Ecto neural progenitor cell (in vitro differentiated cells): ENCODE measurements around the gene GZF1.

Source experiments
- DNase-seq: peaks from one replicate; pipeline ENCODE4 v3.0.0-alpha.2; 2018; ENCODE audit warnings: low spot score

Gene GZF1

GRCh38 chr20:23369072-23369823 is 7.3 kb downstream of the GZF1 start:
- no peak for DNase-seq

GRCh38 chr20:23370274-23370673 is 8.3 kb downstream of the GZF1 start:
- DNase-seq = no peak

GRCh38 chr20:23370873-23371272 is 8.9 kb downstream of the GZF1 start:
- DNase-seq = no peak

GRCh38 chr20:23371496-23371895 is 9.5 kb downstream of the GZF1 start:
- DNase-seq = no peak

GRCh38 chr20:23374441-23374840 is 12.5 kb downstream of the GZF1 start:
- no peak for DNase-seq

GRCh38 chr20:23375827-23376226 is 13.8 kb downstream of the GZF1 start:
- no peak for DNase-seq

- no peak for DNase-seq
Measured at GRCh38 chr20:23379772-23380171, 17.8 kb downstream of the GZF1 start.

- no peak for DNase-seq
Measured at GRCh38 chr20:23381876-23382275, 19.9 kb downstream of the GZF1 start.

- DNase-seq = no peak
Measured at GRCh38 chr20:23386304-23387117, 24.5 kb downstream of the GZF1 start.

GRCh38 chr20:23387118-23387443 is 25.1 kb downstream of the GZF1 start:
- no peak for DNase-seq

- DNase-seq = no peak
Measured at GRCh38 chr20:23390091-23390774, 28.3 kb downstream of the GZF1 start.

GRCh38 chr20:23391707-23392310 is 29.8 kb downstream of the GZF1 start:
- DNase-seq = no peak

GRCh38 chr20:23393996-23394775 is 32.2 kb downstream of the GZF1 start:
- no peak for DNase-seq

GRCh38 chr20:23396950-23397627 is 35.1 kb downstream of the GZF1 start:
- no peak for DNase-seq

- DNase-seq = no peak
Measured at GRCh38 chr20:23397961-23398360, 36.0 kb downstream of the GZF1 start.

GRCh38 chr20:23399568-23400241 is 37.7 kb downstream of the GZF1 start:
- DNase-seq = no peak

- no peak for DNase-seq
Measured at GRCh38 chr20:23401051-23401450, 39.1 kb downstream of the GZF1 start.

- no peak for DNase-seq
Measured at GRCh38 chr20:23403751-23404150, 41.8 kb downstream of the GZF1 start.

GRCh38 chr20:23404196-23404595 is 42.2 kb downstream of the GZF1 start:
- DNase-seq = no peak

- no peak for DNase-seq
Measured at GRCh38 chr20:23406880-23407279, 44.9 kb downstream of the GZF1 start.
